Measurements from ENCODE around the gene JCAD.

DNA sequence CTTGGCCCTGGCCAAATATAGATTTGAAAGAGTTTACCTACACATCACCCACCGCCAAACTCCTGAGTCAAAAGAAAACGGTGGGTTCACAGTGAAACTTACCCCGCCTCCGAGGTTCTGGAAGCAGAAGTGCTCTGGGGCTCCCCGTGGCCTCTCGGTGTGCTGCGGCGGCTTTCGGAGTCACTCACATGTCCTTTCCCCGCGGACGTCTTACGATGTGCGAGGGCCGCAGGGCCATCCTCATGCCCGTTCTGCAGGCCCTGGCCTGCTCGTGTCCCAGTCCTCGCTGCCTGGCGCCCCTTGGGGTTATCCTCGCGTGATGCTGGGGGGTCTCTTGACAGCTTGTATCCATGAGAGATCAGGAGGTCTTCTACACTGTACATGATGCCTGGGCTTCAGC is 12.0 kb downstream of the JCAD start:
- TF ChIP-seq, protein P1, sequence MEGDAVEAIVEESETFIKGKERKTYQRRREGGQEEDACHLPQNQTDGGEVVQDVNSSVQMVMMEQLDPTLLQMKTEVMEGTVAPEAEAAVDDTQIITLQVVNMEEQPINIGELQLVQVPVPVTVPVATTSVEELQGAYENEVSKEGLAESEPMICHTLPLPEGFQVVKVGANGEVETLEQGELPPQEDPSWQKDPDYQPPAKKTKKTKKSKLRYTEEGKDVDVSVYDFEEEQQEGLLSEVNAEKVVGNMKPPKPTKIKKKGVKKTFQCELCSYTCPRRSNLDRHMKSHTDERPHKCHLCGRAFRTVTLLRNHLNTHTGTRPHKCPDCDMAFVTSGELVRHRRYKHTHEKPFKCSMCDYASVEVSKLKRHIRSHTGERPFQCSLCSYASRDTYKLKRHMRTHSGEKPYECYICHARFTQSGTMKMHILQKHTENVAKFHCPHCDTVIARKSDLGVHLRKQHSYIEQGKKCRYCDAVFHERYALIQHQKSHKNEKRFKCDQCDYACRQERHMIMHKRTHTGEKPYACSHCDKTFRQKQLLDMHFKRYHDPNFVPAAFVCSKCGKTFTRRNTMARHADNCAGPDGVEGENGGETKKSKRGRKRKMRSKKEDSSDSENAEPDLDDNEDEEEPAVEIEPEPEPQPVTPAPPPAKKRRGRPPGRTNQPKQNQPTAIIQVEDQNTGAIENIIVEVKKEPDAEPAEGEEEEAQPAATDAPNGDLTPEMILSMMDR (IDR thresholded peaks at IDR 0.05): no peak
- no peak for TF ChIP-seq POLR2A (IDR thresholded peaks at IDR 0.05)
